ENCODE data around the gene TSPEAR.

TSPEAR gene

GRCh38 chr21:44539046-44539445 is 172.3 kb downstream of the TSPEAR start:
- no peak for DNase-seq

- no peak for DNase-seq
Observed at GRCh38 chr21:44537930-44538911, 173.2 kb downstream of the TSPEAR start.

GRCh38 chr21:44535963-44536362 is 175.4 kb downstream of the TSPEAR start:
- no peak for DNase-seq

DNA sequence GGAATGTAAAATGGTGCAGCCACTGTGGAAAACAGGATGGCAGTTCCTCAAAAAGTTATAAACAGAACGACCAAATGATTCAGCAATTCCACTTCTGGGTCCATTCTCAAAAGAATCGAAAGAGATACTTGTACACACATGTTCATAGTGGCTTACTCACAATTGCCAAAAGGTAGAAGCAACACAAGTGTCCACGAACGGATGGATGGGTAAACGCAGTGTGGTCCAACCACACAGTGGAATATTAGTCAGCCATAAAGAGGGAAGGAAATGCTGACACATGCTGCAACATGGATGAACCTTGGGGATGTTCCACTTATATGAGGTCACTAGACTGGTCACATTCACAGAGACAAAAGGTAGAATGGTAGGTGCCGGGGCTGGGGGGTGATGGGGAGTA is 176.7 kb downstream of the TSPEAR start:
- DNase-seq = no peak

DNA sequence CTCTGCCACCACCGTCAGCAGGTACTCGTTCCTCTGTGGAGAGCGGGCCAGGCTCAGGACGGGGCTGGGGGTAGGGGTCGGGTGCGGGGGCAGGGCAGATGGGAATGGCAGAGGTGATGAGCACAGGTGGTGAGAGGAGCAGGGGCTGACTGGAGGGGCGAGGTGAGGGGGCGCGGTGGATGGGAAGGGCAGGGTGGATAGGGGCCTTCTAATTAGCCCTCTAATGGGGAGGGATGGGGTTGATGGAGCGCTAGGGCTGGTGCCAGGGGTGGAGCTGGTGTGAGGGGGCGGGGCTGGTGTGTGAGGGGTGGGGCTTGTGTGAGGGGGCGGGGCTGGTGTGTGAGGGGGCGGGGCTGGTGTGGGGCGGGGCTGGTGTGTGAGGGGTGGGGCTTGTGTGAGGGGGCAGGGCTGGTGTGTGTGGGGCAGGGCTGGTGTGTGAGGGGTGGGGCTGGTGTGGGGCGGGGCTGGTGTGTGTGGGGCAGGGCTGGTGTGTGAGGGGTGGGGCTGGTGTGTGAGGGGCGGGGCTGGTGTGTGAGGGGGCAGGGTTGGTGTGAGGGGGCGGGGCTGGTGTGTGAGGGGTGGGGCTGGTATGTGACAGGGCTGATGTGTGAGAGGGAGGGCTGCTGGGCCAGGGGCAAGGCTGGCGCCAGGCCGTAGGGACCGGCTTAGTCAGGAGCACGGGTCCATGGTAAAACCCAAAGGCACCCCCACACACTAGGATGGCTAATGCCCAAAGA is 177.3 kb downstream of the TSPEAR start:
- no peak for DNase-seq

GRCh38 chr21:44533121-44533890 is 178.1 kb downstream of the TSPEAR start:
- DNase-seq = no peak

GRCh38 chr21:44532712-44533111 is 178.7 kb downstream of the TSPEAR start:
- DNase-seq = no peak

DNA sequence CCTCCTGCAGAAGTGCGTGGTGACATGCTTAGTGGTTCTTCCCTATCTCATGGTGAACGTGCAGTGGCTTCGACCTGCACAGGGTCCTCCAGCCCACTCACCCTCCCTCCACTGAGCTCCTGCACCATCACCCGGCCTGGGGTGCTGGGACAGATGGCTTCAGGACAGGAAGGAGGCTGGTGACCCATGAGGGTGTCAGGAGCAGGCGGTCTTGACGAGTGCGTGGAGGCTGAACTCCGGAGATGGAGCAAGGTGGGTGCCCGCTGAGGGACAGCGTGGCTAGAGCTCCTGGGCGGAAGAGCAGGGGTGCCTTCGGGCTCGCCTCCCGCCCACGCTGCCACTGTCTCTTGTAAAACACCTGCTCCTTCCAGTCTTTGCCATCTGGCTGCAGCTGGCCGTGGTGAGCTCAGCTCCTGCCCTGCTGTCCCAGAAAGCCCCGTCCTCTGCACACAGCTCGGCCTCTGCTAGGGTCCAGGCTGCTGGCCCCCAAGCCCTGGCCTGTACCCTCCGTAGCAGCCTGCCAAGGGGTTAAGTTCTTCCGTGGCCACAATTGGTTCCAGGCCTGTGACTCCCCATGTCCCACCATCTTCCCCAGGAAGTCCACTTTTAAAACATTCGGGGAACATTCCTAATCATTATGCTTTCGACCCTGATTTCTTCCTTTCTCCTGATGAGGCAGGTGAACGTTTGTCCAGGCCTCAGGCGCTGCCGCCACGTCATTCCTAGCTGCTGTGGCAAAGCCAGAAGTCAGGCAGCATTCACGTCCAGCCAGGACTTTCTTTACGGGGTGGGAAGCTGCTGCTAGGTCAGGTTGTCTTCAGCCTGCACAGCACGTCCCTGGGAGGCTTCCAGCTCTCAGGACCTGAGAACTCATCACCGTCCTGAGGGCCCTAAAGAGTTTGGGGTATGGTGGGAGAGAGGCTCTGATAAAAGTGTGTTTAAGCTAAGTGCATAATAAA is 179.5 kb downstream of the TSPEAR start:
- DNase-seq = no peak

- no peak for DNase-seq
Observed at GRCh38 chr21:44530903-44531605, 180.3 kb downstream of the TSPEAR start.

- no peak for DNase-seq
Observed at GRCh38 chr21:44530221-44530902, 181.0 kb downstream of the TSPEAR start.

DNA sequence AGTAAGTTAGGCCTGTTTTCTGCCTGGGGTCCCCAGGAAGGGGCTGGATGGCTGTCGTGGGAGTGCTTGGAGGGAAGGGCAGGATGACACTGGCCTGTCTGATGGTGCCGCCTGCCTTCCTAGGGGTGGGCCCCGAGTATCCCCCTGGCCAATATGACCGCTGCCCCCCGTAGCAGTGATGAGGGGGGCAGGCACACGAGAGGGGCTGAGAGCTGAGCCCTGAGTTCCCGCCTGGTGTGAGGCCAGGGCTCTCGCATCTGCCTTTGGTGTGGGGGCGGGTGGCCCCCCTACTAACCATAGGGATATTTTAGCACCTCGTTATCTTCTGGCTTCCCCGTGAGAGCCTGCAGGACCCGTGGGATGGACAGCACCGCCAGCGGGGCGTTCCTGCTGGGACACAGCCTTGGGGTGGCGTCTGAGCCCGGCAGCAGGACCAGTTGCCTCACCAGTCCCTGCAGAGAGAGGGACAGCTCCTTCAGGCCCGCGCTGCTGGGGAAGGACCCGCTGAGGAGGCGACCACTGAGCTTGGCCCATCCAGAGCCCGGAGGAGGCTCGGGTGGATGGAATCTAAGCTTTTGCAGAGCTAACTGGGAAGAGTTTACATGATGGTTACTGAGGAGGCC is 181.8 kb downstream of the TSPEAR start:
- no peak for DNase-seq

DNA sequence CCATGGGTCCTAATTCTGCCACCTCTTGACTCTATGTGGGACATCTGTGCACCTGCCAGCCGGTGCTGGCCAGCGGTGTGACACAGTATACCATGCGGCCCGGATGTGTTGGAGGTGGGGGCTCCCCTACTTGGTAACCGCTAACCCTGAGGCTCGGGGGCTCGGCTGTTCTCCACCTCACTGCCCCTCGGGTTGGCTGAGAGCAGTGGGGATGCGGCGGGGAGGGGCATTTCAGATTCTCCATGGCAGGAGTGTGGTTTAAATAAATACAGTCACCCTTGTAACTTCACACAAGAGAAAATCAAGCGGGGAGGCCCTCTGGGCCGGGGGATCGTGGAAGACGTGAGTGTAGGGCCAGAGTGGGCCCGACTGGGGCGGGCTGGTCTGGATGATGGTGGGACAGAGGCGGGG is 182.4 kb downstream of the TSPEAR start:
- DNase-seq = no peak

DNA sequence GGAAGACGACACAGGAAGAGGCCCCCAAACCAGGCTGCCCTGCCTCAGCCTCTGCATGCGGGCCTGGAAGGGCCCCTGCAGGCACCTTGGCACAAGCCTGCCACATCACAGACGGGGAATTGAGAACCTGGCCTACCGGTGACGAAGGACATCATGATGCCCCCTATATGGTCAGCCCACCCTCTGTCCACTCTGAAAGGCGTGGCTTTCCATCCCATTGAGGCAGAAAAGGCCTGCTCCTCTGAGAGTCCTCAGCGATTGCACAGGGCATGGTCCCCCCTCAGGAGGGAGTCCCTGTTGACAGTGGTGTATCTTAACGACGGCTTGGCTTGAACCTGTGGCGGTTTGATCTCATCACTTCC is 182.8 kb downstream of the TSPEAR start:
- no peak for DNase-seq

DNA sequence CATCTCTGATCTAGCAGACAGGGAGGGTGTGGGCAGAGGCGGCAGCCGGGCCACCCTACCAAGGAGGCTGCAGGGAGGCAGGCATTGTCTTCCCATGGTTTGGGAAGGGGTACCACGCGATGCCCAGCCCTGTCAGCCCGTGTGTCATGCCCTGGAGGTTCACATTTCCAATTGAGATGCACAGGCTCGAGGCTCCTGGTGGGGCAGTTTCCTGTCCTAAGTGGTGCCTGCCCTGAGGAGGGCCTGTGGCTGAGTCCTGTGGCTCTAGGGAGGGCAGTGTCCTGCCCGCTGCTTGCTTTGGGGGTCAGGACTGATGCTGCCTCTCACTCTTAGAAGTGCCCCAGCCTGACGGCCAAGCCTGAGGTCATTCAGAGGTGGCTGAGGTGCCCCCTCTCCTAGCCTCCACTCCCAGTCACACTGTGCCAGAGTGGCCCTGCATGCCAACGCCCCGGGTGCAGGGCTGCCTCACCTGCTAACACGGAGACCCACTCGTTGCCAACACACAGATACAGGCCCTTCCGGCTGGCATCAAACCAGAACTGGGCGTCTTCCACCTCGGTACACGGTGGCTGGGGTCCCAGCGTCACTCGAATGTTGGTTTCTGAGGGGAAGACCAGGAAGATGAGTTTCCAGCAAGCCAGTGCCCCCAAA is 183.3 kb downstream of the TSPEAR start:
- no peak for DNase-seq

DNA sequence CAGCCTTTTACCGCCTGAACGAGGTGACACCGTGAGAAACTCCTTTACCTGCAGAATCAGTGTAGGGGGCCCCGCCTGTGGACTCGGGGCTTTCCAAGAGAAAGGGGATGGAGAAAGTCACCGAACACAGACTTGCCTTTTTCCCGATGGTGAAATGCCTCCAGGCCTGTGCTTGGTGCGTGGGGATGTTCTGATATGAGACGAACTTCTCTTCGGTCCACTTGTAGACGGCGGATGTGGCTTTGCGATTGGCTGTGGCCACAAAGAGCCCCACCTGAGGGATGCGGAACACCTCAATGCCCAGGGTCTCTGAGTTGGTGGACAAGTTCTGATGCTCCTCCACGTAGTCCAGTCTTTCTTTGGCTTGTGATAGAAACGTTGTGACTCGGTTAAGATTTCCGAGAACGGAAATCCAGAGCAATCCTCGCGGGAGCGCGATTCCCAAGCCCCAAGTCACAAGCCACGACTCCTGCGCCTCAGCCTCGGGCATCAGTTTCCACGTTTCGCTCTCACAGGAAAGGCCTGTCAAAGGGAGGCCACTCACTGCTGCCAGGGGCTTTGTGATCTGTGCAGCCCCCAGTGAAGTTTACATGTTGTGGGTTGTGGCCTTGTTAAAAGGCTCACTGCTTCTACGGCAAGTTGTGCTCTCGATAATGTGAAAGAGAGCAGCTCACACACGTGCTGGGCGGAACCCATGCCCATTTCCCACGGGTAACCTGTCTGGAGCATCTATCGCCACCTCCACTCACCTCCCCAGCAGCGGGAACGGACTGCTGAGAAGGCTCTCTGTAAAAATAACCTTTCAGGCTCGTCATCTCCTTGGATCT is 184.0 kb downstream of the TSPEAR start:
- no peak for DNase-seq

- DNase-seq = no peak
Observed at GRCh38 chr21:44526096-44526997, 185.0 kb downstream of the TSPEAR start.

- DNase-seq = no peak
Observed at GRCh38 chr21:44525391-44526095, 185.8 kb downstream of the TSPEAR start.

All from effector CD8-positive, alpha-beta T cell (primary cell).